Ovary (tissue), 3 donors: Measurements from ENCODE around the gene IQCK.

ENCODE experiments used
- POLR2A ChIP-seq: fragments of 450-650 bp; IDR thresholded peaks from one replicate; pipeline ENCODE4 v1.6.1; 2017; ENCODE audit warnings: antibody characterized with exemption, mild to moderate bottlenecking, moderate library complexity
- TF ChIP-seq, protein P1 (sequence below), 3 donors: fragments of 450-650 bp in 2 of 3; fragments of 200-600 bp in 1 of 3; IDR thresholded peaks; one replicate each; pipeline versions ENCODE4 v1.5.1 to v1.8.0; 2016 to 2022; ENCODE audit warnings: antibody characterized with exemption in 3 of 3, mild to moderate bottlenecking in 1 of 3
- donor health status: DM: no; HTN: no; CAD: no.

GRCh38 chr16:19743816-19744159 lies 25.7 kb downstream of the IQCK start:
- TF ChIP-seq, protein P1, sequence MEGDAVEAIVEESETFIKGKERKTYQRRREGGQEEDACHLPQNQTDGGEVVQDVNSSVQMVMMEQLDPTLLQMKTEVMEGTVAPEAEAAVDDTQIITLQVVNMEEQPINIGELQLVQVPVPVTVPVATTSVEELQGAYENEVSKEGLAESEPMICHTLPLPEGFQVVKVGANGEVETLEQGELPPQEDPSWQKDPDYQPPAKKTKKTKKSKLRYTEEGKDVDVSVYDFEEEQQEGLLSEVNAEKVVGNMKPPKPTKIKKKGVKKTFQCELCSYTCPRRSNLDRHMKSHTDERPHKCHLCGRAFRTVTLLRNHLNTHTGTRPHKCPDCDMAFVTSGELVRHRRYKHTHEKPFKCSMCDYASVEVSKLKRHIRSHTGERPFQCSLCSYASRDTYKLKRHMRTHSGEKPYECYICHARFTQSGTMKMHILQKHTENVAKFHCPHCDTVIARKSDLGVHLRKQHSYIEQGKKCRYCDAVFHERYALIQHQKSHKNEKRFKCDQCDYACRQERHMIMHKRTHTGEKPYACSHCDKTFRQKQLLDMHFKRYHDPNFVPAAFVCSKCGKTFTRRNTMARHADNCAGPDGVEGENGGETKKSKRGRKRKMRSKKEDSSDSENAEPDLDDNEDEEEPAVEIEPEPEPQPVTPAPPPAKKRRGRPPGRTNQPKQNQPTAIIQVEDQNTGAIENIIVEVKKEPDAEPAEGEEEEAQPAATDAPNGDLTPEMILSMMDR (IDR thresholded peaks at IDR 0.05): no peak
- TF ChIP-seq POLR2A: no peak
